ENCODE data around the gene RAB27A. TPM values are rescaled to one million over a fixed set of nuclear protein-coding genes. Genes with fewer than 3 reads are reported as not detected.

RAB27A gene
- total and polyA plus RNA-seq, 2 of the 13 experiments (the other 11 are each of a cell fraction or from before 2014, with no cell fraction given), result 3.4 to 8.1 TPM

DNA sequence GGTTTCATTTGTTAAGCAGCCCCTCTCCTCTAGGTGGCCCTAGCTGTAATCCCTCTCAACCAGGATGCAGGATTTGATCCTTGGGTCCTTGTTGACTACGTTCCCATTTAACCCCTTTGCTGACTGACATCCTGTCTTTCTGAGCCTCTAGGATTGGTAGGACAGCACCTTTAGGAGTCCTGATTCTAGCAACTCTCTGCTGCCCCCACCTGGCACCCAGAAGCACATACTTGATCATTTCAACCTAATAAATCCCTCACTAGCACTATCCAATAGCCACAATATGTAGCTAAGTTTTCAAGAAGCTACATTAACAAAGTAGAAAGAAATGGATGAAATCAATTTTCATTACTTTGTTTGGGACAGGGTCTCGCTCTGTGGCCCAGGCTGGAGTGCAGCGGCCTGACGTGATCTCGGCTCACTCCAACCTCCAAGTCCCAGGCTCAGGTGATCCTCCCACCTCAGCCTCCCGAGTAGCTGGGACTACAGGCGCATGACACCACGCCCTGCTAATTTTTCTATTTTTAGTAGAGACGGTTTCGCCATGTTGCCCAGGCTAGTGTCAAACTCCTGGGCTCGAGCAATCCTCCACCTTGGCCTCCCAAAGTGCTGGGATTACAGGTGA lies 121.2 kb downstream of the RAB27A start (continued):
- TF ChIP-seq ZNF296 (CRISPR knock-in tag; conservative IDR thresholded peaks at IDR 0.05), result no peak
- TF ChIP-seq GABPA (IDR thresholded peaks at IDR 0.05; ENCODE audit: low read depth, low read length), result no peak
- 0 out of 2 replicates have a peak, but pooled peaks have one; percentile 19 for TF ChIP-seq GABPA (CRISPR knock-in tag; IDR thresholded peaks at IDR 0.05; ENCODE audit: low read depth)
- TF ChIP-seq ZNF7 (CRISPR knock-in tag; IDR thresholded peaks at IDR 0.05), result no peak
- no peak for TF ChIP-seq ZNF432 (CRISPR knock-in tag; IDR thresholded peaks at IDR 0.05; ENCODE audit: borderline replicate concordance)
- no peak for TF ChIP-seq MTA3 (CRISPR knock-in tag; IDR thresholded peaks at IDR 0.05)
- TF ChIP-seq, protein P1, sequence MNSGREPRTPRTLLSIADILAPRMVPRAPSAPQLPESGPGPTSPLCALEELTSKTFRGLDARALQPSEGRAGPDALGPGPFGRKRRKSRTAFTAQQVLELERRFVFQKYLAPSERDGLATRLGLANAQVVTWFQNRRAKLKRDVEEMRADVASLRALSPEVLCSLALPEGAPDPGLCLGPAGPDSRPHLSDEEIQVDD (CRISPR knock-in tag; IDR thresholded peaks at IDR 0.05; ENCODE audit: borderline replicate concordance), result no peak
- TF ChIP-seq KDM1A (CRISPR knock-in tag; IDR thresholded peaks at IDR 0.05), result no peak
- TF ChIP-seq, protein P2, sequence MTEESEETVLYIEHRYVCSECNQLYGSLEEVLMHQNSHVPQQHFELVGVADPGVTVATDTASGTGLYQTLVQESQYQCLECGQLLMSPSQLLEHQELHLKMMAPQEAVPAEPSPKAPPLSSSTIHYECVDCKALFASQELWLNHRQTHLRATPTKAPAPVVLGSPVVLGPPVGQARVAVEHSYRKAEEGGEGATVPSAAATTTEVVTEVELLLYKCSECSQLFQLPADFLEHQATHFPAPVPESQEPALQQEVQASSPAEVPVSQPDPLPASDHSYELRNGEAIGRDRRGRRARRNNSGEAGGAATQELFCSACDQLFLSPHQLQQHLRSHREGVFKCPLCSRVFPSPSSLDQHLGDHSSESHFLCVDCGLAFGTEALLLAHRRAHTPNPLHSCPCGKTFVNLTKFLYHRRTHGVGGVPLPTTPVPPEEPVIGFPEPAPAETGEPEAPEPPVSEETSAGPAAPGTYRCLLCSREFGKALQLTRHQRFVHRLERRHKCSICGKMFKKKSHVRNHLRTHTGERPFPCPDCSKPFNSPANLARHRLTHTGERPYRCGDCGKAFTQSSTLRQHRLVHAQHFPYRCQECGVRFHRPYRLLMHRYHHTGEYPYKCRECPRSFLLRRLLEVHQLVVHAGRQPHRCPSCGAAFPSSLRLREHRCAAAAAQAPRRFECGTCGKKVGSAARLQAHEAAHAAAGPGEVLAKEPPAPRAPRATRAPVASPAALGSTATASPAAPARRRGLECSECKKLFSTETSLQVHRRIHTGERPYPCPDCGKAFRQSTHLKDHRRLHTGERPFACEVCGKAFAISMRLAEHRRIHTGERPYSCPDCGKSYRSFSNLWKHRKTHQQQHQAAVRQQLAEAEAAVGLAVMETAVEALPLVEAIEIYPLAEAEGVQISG (CRISPR knock-in tag; IDR thresholded peaks at IDR 0.05), result peak; percentile 79
- no peak for TF ChIP-seq FOXJ3 (CRISPR knock-in tag; IDR thresholded peaks at IDR 0.05; ENCODE audit: borderline replicate concordance)
- TF ChIP-seq RFXANK (CRISPR knock-in tag; IDR thresholded peaks at IDR 0.05), result no peak
- TF ChIP-seq, protein P3, sequence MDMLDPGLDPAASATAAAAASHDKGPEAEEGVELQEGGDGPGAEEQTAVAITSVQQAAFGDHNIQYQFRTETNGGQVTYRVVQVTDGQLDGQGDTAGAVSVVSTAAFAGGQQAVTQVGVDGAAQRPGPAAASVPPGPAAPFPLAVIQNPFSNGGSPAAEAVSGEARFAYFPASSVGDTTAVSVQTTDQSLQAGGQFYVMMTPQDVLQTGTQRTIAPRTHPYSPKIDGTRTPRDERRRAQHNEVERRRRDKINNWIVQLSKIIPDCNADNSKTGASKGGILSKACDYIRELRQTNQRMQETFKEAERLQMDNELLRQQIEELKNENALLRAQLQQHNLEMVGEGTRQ (IDR thresholded peaks at IDR 0.05; ENCODE audit: low read depth, low read length), result no peak
- TF ChIP-seq, protein P3 (CRISPR knock-in tag; IDR thresholded peaks at IDR 0.05; ENCODE audit: borderline replicate concordance), result no peak
- TF ChIP-seq FOXA1 (IDR thresholded peaks at IDR 0.05), result no peak
- TF ChIP-seq FOXA1 (CRISPR knock-in tag; IDR thresholded peaks at IDR 0.05), result peak; percentile 42; the same call in 1 of the 2 replicates
- no peak for TF ChIP-seq HDAC1 (CRISPR knock-in tag; IDR thresholded peaks at IDR 0.05)
- TF ChIP-seq, protein P4, sequence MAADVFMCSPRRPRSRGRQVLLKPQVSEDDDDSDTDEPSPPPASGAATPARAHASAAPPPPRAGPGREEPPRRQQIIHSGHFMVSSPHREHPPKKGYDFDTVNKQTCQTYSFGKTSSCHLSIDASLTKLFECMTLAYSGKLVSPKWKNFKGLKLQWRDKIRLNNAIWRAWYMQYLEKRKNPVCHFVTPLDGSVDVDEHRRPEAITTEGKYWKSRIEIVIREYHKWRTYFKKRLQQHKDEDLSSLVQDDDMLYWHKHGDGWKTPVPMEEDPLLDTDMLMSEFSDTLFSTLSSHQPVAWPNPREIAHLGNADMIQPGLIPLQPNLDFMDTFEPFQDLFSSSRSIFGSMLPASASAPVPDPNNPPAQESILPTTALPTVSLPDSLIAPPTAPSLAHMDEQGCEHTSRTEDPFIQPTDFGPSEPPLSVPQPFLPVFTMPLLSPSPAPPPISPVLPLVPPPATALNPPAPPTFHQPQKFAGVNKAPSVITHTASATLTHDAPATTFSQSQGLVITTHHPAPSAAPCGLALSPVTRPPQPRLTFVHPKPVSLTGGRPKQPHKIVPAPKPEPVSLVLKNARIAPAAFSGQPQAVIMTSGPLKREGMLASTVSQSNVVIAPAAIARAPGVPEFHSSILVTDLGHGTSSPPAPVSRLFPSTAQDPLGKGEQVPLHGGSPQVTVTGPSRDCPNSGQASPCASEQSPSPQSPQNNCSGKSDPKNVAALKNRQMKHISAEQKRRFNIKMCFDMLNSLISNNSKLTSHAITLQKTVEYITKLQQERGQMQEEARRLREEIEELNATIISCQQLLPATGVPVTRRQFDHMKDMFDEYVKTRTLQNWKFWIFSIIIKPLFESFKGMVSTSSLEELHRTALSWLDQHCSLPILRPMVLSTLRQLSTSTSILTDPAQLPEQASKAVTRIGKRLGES (CRISPR knock-in tag; IDR thresholded peaks at IDR 0.05; ENCODE audit: borderline replicate concordance), result no peak
- TF ChIP-seq, protein P5, sequence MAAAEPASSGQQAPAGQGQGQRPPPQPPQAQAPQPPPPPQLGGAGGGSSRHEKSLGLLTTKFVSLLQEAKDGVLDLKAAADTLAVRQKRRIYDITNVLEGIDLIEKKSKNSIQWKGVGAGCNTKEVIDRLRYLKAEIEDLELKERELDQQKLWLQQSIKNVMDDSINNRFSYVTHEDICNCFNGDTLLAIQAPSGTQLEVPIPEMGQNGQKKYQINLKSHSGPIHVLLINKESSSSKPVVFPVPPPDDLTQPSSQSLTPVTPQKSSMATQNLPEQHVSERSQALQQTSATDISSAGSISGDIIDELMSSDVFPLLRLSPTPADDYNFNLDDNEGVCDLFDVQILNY (CRISPR knock-in tag; conservative IDR thresholded peaks at IDR 0.05), result no peak
- no peak for TF ChIP-seq POLR2AphosphoS2 (IDR thresholded peaks at IDR 0.05; ENCODE audit: low read depth, low read length)
- TF ChIP-seq ZNF878 (CRISPR knock-in tag; IDR thresholded peaks at IDR 0.05), result no peak
- no peak for TF ChIP-seq TAF1 (CRISPR knock-in tag; IDR thresholded peaks at IDR 0.05)
